CD14-positive monocyte (primary cell): Measurements from ENCODE around the gene ANO4. TPM values are rescaled to one million over a fixed set of nuclear protein-coding genes. Genes with fewer than 3 reads are reported as not detected.

Experiments
- DNase-seq, 3 donors: peaks; one replicate each; pipeline ENCODE4 v3.0.0-alpha.2; 2011 to 2022
- H2AFZ ChIP-seq: 2 replicates; pipeline ENCODE4 v1.6.0; 2012; ENCODE audit warnings: mild to moderate bottlenecking, low read depth, low read length, inconsistent platforms; ENCODE audit not compliant: insufficient read depth, poor library complexity, severe bottlenecking
- H3K27ac ChIP-seq, 2 donors: 1 replicate in 1 of 2; 2 replicates in 1 of 2; pipeline ENCODE4 v1.5.1; 2012 to 2013; ENCODE audit warnings: low read length in 2 of 2, control low read depth in 1 of 2, inconsistent platforms in 1 of 2, low read depth in 1 of 2, mild to moderate bottlenecking in 1 of 2
- H3K27me3 ChIP-seq, 2 donors: one replicate each; pipeline versions ENCODE4 v1.6.0 to v1.6.1; 2011 to 2013; ENCODE audit warnings: low read length in 2 of 2; ENCODE audit not compliant: control insufficient read depth in 2 of 2, insufficient read depth in 2 of 2
- H3K36me3 ChIP-seq, 2 donors: replicated peaks in 1 of 2; 1 replicate in 1 of 2; 2 replicates in 1 of 2; pipeline versions ENCODE4 v1.5.1 to v1.6.1; 2012 to 2013; ENCODE audit warnings: low read length in 2 of 2, control low read depth in 1 of 2, inconsistent platforms in 1 of 2, mild to moderate bottlenecking in 1 of 2; ENCODE audit not compliant: insufficient read depth in 2 of 2, control insufficient read depth in 1 of 2
- H3K4me1 ChIP-seq, 2 donors: 1 replicate in 1 of 2; 2 replicates in 1 of 2; pipeline versions ENCODE4 v1.5.1 to v1.6.1; 2012 to 2013; ENCODE audit warnings: low read length in 2 of 2, control low read depth in 1 of 2, inconsistent platforms in 1 of 2, mild to moderate bottlenecking in 1 of 2, moderate library complexity in 1 of 2; ENCODE audit not compliant: insufficient read depth in 2 of 2, control insufficient read depth in 1 of 2
- H3K4me2 ChIP-seq: replicated peaks from 2 replicates; pipeline ENCODE3; 2012; ENCODE audit warnings: low read length, moderate library complexity, mild to moderate bottlenecking; ENCODE audit not compliant: poor library complexity, severe bottlenecking; ENCODE audit errors: extremely low read depth
- H3K4me3 ChIP-seq, 3 experiments: fragments of 200-600 bp in 1 of 3; sonication (generic) in 1 of 3; replicated peaks in 1 of 3; 1 replicate in 2 of 3; 2 replicates in 1 of 3; pipeline ENCODE4 v1.5.1; 2011 to 2013; ENCODE audit warnings: low read length in 3 of 3, mild to moderate bottlenecking in 3 of 3, control low read depth in 2 of 3, low read depth in 2 of 3, inconsistent platforms in 1 of 3, moderate library complexity in 1 of 3
- H3K79me2 ChIP-seq: 2 replicates; pipeline ENCODE4 v1.6.0; 2012; ENCODE audit warnings: mild to moderate bottlenecking, control low read depth, inconsistent platforms, low read length, moderate library complexity; ENCODE audit not compliant: insufficient read depth
- H3K9ac ChIP-seq: 2 replicates; pipeline ENCODE4 v1.6.0; 2017; ENCODE audit warnings: low read length, mild to moderate bottlenecking; ENCODE audit not compliant: insufficient read depth, poor library complexity, severe bottlenecking
- H3K9me3 ChIP-seq, 2 donors: replicated peaks in 1 of 2; 1 replicate in 1 of 2; 2 replicates in 1 of 2; pipeline versions ENCODE4 v1.5.1 to v1.6.1; 2012 to 2013; ENCODE audit warnings: low read length in 2 of 2, control low read depth in 1 of 2; ENCODE audit not compliant: control insufficient read depth in 1 of 2, insufficient read depth in 1 of 2
- H4K20me1 ChIP-seq: 2 replicates; pipeline ENCODE4 v1.6.0; 2012; ENCODE audit warnings: mild to moderate bottlenecking, low read length, control low read depth, moderate library complexity; ENCODE audit not compliant: insufficient read depth
- H3K27ac Mint-ChIP-seq, 7 donors: one replicate each; pipeline ENCODE4 v1.8.0; 2020; ENCODE audit warnings: mild to moderate bottlenecking in 7 of 7, mixed read lengths in 7 of 7, moderate library complexity in 6 of 7, inconsistent platforms in 2 of 7
- H3K27me3 Mint-ChIP-seq, 3 donors: one replicate each; pipeline ENCODE4 v1.8.0; 2021 to 2022; ENCODE audit warnings: low read depth in 3 of 3, mild to moderate bottlenecking in 3 of 3, mixed read lengths in 3 of 3, moderate library complexity in 3 of 3, inconsistent platforms in 1 of 3
- H3K36me3 Mint-ChIP-seq, 2 donors: one replicate each; pipeline ENCODE4 v1.8.0; 2020; ENCODE audit warnings: mixed read lengths in 2 of 2, inconsistent platforms in 1 of 2, mild to moderate bottlenecking in 1 of 2
- H3K4me1 Mint-ChIP-seq: one replicate; pipeline ENCODE4 v1.8.0; 2020; ENCODE audit warnings: mild to moderate bottlenecking, mixed read lengths
- H3K4me3 Mint-ChIP-seq, 2 donors: one replicate each; pipeline ENCODE4 v1.8.0; 2020; ENCODE audit warnings: mild to moderate bottlenecking in 2 of 2, mixed read lengths in 2 of 2, moderate library complexity in 1 of 2
- H3K9me3 Mint-ChIP-seq, 7 donors: one replicate each; pipeline ENCODE4 v1.8.0; 2020 to 2022; ENCODE audit warnings: mixed read lengths in 7 of 7, mild to moderate bottlenecking in 6 of 7, moderate library complexity in 6 of 7, inconsistent platforms in 2 of 7
- WGBS: methylation state at CpG from one replicate; pipeline ENCODE4 v1.1.5; 2013; ENCODE audit warnings: missing lambda C conversion rate; ENCODE audit not compliant: insufficient coverage; 5-methylcytosine and 5-hydroxymethylcytosine counted together
- intact Hi-C, 2 donors: fragments of 100-400 bp; cut with micrococcal nuclease; formaldehyde crosslinking; loops; one replicate each; pipeline versions ENCODE4 v1.15.0 to v1.15.1; 2023
- polyA plus RNA-seq, 3 donors: library from polyadenylated mRNA; depleted of rRNA in 1 of 3; unstranded in 2 of 3; stranded (reverse) in 1 of 3; fragments of 300-500 nt in 2 of 3; fragments of >200 nt in 1 of 3; fragmentation: Illumina TruSeq in 2 of 3; gene quantifications; 1 replicate in 2 of 3; 2 replicates in 1 of 3; pipeline ENCODE4 v1.2.3, GENCODE V29; 2012 to 2021
- TF ChIP-seq, protein P1 (sequence below): fragments of 200-600 bp; IDR thresholded peaks from one replicate; pipeline ENCODE4 v1.8.0; 2022; ENCODE audit warnings: antibody characterized with exemption, mild to moderate bottlenecking

The ANO4 gene
- polyA plus RNA-seq, 3 donors: not detected

DNA sequence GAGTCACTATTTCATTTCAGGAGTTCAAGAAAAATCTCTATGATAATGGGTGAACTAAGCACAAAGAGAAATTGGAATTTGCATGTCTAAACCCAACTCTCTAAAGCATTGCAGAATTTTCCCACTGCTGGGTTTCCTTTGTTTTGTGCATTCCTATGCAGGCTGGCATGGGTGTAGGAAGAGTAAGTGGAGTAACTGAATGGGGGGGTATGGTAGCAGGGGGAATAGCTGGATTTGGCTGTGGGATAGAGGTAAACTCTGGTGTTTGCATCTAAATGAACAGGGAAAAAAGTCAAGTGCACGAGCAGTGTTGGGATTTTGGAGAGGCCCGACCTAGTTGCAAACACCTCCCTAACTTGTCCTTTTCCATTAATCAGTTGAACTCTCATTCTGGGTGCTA, 159.1 kb downstream of the ANO4 start:
- Histone ChIP-seq H3K27ac (no peak overlapping the region), H3K4me2 (no peak overlapping the region), H3K9ac (no peak overlapping the region), H3K36me3 (no peaks in the 10 kb centered on the region), H2AFZ (no peak overlapping the region), H3K27me3 (no peaks in the 10 kb centered on the region), H3K9me3 (no peaks in the 10 kb centered on the region), H3K4me1 (no peaks in the 10 kb centered on the region), H3K4me3 (no peak overlapping the region), H4K20me1 (no peaks in the 10 kb centered on the region), H3K79me2 (no peaks in the 10 kb centered on the region)
- intact Hi-C loops: no loop called here
- no CpG with 5 or more reads among the region's 2 CpGs for WGBS
- Mint-ChIP-seq H3K4me3 (no peak overlapping the region), H3K27me3 (peaks cover 2% of the 10 kb centered on the region in 3 donors), H3K27ac (no peak overlapping the region), H3K36me3 (no peaks in the 10 kb centered on the region), H3K9me3 (peaks cover 0 to 3% (median 0%) of the 10 kb centered on the region in 7 donors), H3K4me1 (no peaks in the 10 kb centered on the region)
- TF ChIP-seq, protein P1, sequence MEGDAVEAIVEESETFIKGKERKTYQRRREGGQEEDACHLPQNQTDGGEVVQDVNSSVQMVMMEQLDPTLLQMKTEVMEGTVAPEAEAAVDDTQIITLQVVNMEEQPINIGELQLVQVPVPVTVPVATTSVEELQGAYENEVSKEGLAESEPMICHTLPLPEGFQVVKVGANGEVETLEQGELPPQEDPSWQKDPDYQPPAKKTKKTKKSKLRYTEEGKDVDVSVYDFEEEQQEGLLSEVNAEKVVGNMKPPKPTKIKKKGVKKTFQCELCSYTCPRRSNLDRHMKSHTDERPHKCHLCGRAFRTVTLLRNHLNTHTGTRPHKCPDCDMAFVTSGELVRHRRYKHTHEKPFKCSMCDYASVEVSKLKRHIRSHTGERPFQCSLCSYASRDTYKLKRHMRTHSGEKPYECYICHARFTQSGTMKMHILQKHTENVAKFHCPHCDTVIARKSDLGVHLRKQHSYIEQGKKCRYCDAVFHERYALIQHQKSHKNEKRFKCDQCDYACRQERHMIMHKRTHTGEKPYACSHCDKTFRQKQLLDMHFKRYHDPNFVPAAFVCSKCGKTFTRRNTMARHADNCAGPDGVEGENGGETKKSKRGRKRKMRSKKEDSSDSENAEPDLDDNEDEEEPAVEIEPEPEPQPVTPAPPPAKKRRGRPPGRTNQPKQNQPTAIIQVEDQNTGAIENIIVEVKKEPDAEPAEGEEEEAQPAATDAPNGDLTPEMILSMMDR: no peak
- no peak for DNase-seq

- no peak overlapping the region for H3K27ac Mint-ChIP-seq
- no peaks in the 10 kb centered on the region for H3K79me2 ChIP-seq
- no peak overlapping the region for H3K4me2 ChIP-seq
- H3K4me3 ChIP-seq: no peak overlapping the region
- H3K4me3 Mint-ChIP-seq: no peak overlapping the region
- no peaks in the 10 kb centered on the region for H3K27me3 ChIP-seq
- H3K36me3 ChIP-seq: no peaks in the 10 kb centered on the region
- intact Hi-C loops: no loop called here
- H3K9me3 Mint-ChIP-seq: peaks cover 0 to 3% (median 0%) of the 10 kb centered on the region in 7 donors
- H2AFZ ChIP-seq: no peak overlapping the region
- no peaks in the 10 kb centered on the region for H4K20me1 ChIP-seq
- H3K4me1 ChIP-seq: no peaks in the 10 kb centered on the region
- TF ChIP-seq, protein P1: no peak
- no peaks in the 10 kb centered on the region for H3K9me3 ChIP-seq
- H3K27me3 Mint-ChIP-seq: peaks cover 2% of the 10 kb centered on the region in 3 donors
- H3K4me1 Mint-ChIP-seq: no peaks in the 10 kb centered on the region
- whole genome bisulfite sequencing: 95% methylated on average over 2 of the region's 3 CpGs
- no peaks in the 10 kb centered on the region for H3K36me3 Mint-ChIP-seq
- no peak overlapping the region for H3K27ac ChIP-seq
- no peak for DNase-seq
- H3K9ac ChIP-seq: no peak overlapping the region
Measured at GRCh38 chr12:100954118-100954517, 159.5 kb downstream of the ANO4 start.
